Measurements from ENCODE around the gene KCNK1.

Gene KCNK1

GRCh38 chr1:233597489-233597901 is 16.4 kb upstream of the KCNK1 start:
- H3K4me3 ChIP-seq (ENCODE audit: low read depth, low read length): no peak overlapping the region
- no peak for TF ChIP-seq CTCF (IDR thresholded peaks at IDR 0.05; ENCODE audit: low read depth, low read length)

- no peak for TF ChIP-seq CTCF (IDR thresholded peaks at IDR 0.05; ENCODE audit: low read depth, low read length)
- no peak overlapping the region for H3K4me3 ChIP-seq (ENCODE audit: low read depth, low read length)
Observed at GRCh38 chr1:233598891-233599541, 14.9 kb upstream of the KCNK1 start.

- no peak for TF ChIP-seq CTCF (IDR thresholded peaks at IDR 0.05; ENCODE audit: low read depth, low read length)
- H3K4me3 ChIP-seq (ENCODE audit: low read depth, low read length): no peak overlapping the region
Observed at GRCh38 chr1:233599542-233600073, 14.3 kb upstream of the KCNK1 start.

- H3K4me3 ChIP-seq (ENCODE audit: low read depth, low read length): no peak overlapping the region
- TF ChIP-seq CTCF (IDR thresholded peaks at IDR 0.05; ENCODE audit: low read depth, low read length): no peak
Observed at GRCh38 chr1:233600488-233600887, 13.4 kb upstream of the KCNK1 start.

GRCh38 chr1:233603478-233603877 is 10.4 kb upstream of the KCNK1 start:
- H3K4me3 ChIP-seq (ENCODE audit: low read depth, low read length): no peak overlapping the region
- TF ChIP-seq CTCF (IDR thresholded peaks at IDR 0.05; ENCODE audit: low read depth, low read length): no peak

- no peak overlapping the region for H3K4me3 ChIP-seq (ENCODE audit: low read depth, low read length)
- TF ChIP-seq CTCF (IDR thresholded peaks at IDR 0.05; ENCODE audit: low read depth, low read length): no peak
Observed at GRCh38 chr1:233605205-233605604, 8.7 kb upstream of the KCNK1 start.

GRCh38 chr1:233606813-233607212 is 7.1 kb upstream of the KCNK1 start:
- no peak overlapping the region for H3K4me3 ChIP-seq (ENCODE audit: low read depth, low read length)
- TF ChIP-seq CTCF (IDR thresholded peaks at IDR 0.05; ENCODE audit: low read depth, low read length): no peak
